Measurements from ENCODE around the gene SST. TPM values are rescaled to one million over a fixed set of nuclear protein-coding genes. Genes with fewer than 3 reads are reported as not detected.
"Not testable (repeated sequence)": the region's sequence is repeated elsewhere in the genome, so short reads cannot be mapped to it uniquely, and the experiment has no call there.

Gene SST
- total and polyA plus RNA-seq, 8 donors: 1.3 to 677 (median 204) TPM; not detected in 1

DNA sequence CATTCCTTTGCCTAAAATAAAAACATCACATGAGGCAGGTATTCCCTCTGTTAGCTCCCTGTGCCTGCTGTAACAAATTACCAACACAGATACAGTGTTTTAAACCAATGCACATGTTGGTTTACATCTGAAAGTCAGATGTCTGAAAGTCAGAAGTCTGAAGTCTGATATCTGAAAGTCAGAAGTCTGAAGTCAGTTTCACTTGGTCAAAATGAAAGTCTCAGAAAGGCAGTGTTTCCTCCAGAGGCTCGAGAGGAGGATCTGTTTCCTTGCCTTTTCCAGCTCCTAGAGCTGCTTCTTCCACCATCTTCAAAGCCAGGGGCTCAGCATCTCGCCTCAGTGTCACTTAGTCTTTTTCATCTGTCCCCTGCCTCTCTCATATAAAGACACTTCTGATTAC, 22.0 kb downstream of the SST start:
- Histone ChIP-seq H3K36me3 (no peaks in the 10 kb centered on the region), H3K4me1 (no peaks in the 10 kb centered on the region), H3K27ac (no peak overlapping the region), H3K27me3 (no peaks in the 10 kb centered on the region), H3K4me3 (no peak overlapping the region), H3K9me3 (no peaks in the 10 kb centered on the region)
- intact Hi-C loops (cut with DNase I; ENCODE audit: low total_unique reads): no loop called here
- WGBS, 5 donors: 56 to 75% (median 61%) methylated on average over 2 of the region's 2 CpGs
- no peak for TF ChIP-seq POLR2AphosphoS5 (IDR thresholded peaks at IDR 0.05)
- DNase-seq: no peak

GRCh38 chr3:187646906-187647660, 23.1 kb downstream of the SST start:
- Histone ChIP-seq H3K9me3 (no peaks in the 10 kb centered on the region), H3K4me3 (no peak overlapping the region), H3K27ac (no peak overlapping the region), H3K36me3 (no peaks in the 10 kb centered on the region), H3K4me1 (no peaks in the 10 kb centered on the region), H3K27me3 (no peaks in the 10 kb centered on the region)
- intact Hi-C loops (cut with DNase I; ENCODE audit: low total_unique reads): no loop called here
- DNase-seq: no peak
- TF ChIP-seq EP300 (IDR thresholded peaks at IDR 0.05): no peak
- no peak for TF ChIP-seq POLR2AphosphoS5 (IDR thresholded peaks at IDR 0.05)
- 79 to 91% (median 87%) methylated on average over 5 of the region's 5 CpGs for WGBS, 5 donors

DNA sequence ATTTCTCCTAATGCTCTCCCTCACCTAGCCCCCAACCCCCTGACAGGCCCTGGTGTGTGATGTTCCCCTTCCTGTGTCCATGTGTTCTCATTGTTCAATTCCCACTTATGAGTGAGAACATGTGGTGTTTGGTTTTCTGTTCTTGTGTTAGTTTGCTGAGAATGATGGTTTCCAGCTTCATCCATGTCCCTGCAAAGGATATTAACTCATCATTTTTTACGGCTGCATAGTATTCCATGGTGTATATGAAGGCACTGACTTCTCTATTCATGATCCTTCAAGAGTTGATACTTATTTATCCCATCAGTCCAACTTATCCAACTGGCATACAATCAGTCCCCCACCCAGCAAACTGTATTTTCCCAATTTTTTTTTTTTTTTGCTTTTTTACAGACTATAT, 24.8 kb downstream of the SST start:
- intact Hi-C loops (cut with DNase I; ENCODE audit: low total_unique reads): not testable (repeated sequence)

DNA sequence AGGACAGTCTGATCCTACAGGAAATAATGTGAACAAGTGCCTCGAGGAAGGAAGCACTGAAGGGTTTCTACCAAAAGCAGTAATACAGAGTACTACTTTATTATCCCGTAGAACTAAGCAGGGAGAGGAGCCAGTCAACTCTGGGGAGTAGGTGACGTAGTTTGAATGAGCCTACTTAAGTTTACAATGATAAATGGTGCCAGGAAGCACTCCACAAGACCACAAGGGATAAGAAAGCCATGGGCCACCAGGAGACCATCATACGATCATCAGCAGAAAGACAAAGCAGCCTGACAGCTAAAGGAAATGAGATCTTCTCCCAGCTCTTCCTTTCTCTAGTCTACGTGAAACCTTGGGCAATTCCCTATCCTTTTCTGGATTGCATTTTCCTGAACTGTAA, 27.3 kb downstream of the SST start:
- TF ChIP-seq POLR2A (IDR thresholded peaks at IDR 0.05) (no peak), CTCF (IDR thresholded peaks at IDR 0.05) (no peak), EP300 (IDR thresholded peaks at IDR 0.05) (no peak), POLR2AphosphoS5 (IDR thresholded peaks at IDR 0.05) (no peak)
- Histone ChIP-seq H3K4me1 (peaks cover 0 to 12% (median 9%) of the 10 kb centered on the region in 4 donors), H3K27me3 (peaks cover 0 to 4% (median 0%) of the 10 kb centered on the region in 3 donors), H3K36me3 (no peaks in the 10 kb centered on the region), H3K27ac (no peak overlapping the region), H3K9me3 (peaks cover 0 to 5% (median 0%) of the 10 kb centered on the region in 4 donors), H3K4me3 (no peak overlapping the region)
- no peak for DNase-seq
- intact Hi-C loops (cut with DNase I; ENCODE audit: low total_unique reads): no loop called here
- WGBS, 5 donors: 68 to 81% (median 76%) methylated on average over 5 of the region's 5 CpGs

More for the DNA sequence above, 24.8 kb downstream of the SST start:
- H3K27me3 ChIP-seq, DNase-seq, H3K9me3 ChIP-seq, H3K36me3 ChIP-seq, H3K4me1 ChIP-seq, H3K4me3 ChIP-seq, H3K27ac ChIP-seq: not testable (repeated sequence)
- WGBS, 5 donors: 75 to 96% (median 95%) methylated on average over 1 of the region's 1 CpG

DNA sequence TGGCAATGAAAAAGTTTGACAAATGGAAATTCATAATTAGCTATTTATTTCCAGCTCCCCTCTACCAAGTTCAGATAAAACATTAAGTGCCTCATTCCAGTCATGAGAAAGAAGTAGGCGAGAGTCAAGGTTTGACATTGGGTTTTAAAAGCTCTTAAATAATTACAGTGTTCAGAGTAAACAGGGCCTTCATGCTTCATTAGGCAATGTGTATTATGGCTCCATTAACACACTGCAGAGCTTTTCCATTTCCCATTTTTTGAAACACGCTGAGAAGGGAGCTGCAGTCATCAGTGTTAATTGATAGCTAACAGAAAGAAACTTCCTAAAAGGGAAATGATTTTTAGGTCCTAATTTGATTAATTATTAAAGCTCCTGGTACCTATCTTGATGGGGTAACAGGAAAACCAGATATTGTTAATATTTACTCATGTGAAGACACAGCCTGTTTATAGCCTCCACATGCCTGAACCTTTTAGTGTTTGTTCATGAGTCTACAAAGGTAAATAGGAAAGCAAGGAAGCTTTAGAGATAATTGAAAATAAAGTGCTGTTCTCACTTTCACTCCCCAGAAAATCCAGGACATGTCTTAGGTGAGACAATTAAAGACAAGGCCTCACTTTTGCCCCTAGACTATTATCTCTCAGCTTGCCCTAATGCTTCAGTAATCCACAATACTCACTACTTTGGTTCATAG, 28.7 kb downstream of the SST start:
- Histone ChIP-seq H3K9me3 (peaks cover 0 to 5% (median 0%) of the 10 kb centered on the region in 4 donors), H3K4me3 (no peak overlapping the region), H3K4me1 (peaks cover 0 to 12% (median 9%) of the 10 kb centered on the region in 4 donors), H3K27me3 (peaks cover 0 to 4% (median 0%) of the 10 kb centered on the region in 3 donors), H3K36me3 (no peaks in the 10 kb centered on the region), H3K27ac (no peak overlapping the region)
- no peak for TF ChIP-seq EP300 (IDR thresholded peaks at IDR 0.05)
- TF ChIP-seq CTCF (IDR thresholded peaks at IDR 0.05): no peak
- TF ChIP-seq POLR2A (IDR thresholded peaks at IDR 0.05): no peak
- TF ChIP-seq POLR2AphosphoS5 (IDR thresholded peaks at IDR 0.05): no peak
- intact Hi-C loops (cut with DNase I; ENCODE audit: low total_unique reads): no loop called here
- whole genome bisulfite sequencing, 5 donors: 52 to 74% (median 68%) methylated on average over 2 of the region's 2 CpGs
- peak in 1 of 2 donors; percentile 48 for DNase-seq

Measured in stomach (tissue), 9 donors.